ENCODE measurements around the gene CCDC80.

Gene CCDC80

GRCh38 chr3:112633757-112634156 lies 7.2 kb downstream of the CCDC80 start:
- DNase-seq (ENCODE audit: low spot score), result no peak

- DNase-seq (ENCODE audit: low spot score), result no peak
Measured at GRCh38 chr3:112633191-112633590, 7.8 kb downstream of the CCDC80 start.

- no peak for DNase-seq (ENCODE audit: low spot score)
Measured at GRCh38 chr3:112632596-112632995, 8.3 kb downstream of the CCDC80 start.

- DNase-seq (ENCODE audit: low spot score), result no peak
Measured at GRCh38 chr3:112631257-112631656, 9.7 kb downstream of the CCDC80 start.

GRCh38 chr3:112629425-112629824 lies 11.5 kb downstream of the CCDC80 start:
- DNase-seq (ENCODE audit: low spot score), result no peak

GRCh38 chr3:112627919-112628466 lies 12.9 kb downstream of the CCDC80 start:
- DNase-seq (ENCODE audit: low spot score), result no peak

- DNase-seq (ENCODE audit: low spot score), result no peak
Measured at GRCh38 chr3:112627419-112627818, 13.5 kb downstream of the CCDC80 start.

GRCh38 chr3:112623717-112624116 lies 17.2 kb downstream of the CCDC80 start:
- DNase-seq (ENCODE audit: low spot score), result no peak

- DNase-seq (ENCODE audit: low spot score), result no peak
Measured at GRCh38 chr3:112623213-112623612, 17.7 kb downstream of the CCDC80 start.

- no peak for DNase-seq (ENCODE audit: low spot score)
Measured at GRCh38 chr3:112619295-112619694, 21.6 kb downstream of the CCDC80 start.

- no peak for DNase-seq (ENCODE audit: low spot score)
Measured at GRCh38 chr3:112617285-112617684, 23.7 kb downstream of the CCDC80 start.

GRCh38 chr3:112615989-112616731 lies 24.8 kb downstream of the CCDC80 start:
- DNase-seq (ENCODE audit: low spot score), result no peak

GRCh38 chr3:112611752-112612515 lies 29.0 kb downstream of the CCDC80 start:
- no peak for DNase-seq (ENCODE audit: low spot score)

GRCh38 chr3:112610121-112610520 lies 30.8 kb downstream of the CCDC80 start:
- DNase-seq (ENCODE audit: low spot score), result no peak

- DNase-seq (ENCODE audit: low spot score), result no peak
Measured at GRCh38 chr3:112607863-112608262, 33.1 kb downstream of the CCDC80 start.

- no peak for DNase-seq (ENCODE audit: low spot score)
Measured at GRCh38 chr3:112606098-112606497, 34.8 kb downstream of the CCDC80 start.

- DNase-seq (ENCODE audit: low spot score), result peak; percentile 98
Measured at GRCh38 chr3:112605285-112605684, 35.7 kb downstream of the CCDC80 start.

GRCh38 chr3:112604536-112604935 lies 36.4 kb downstream of the CCDC80 start:
- DNase-seq (ENCODE audit: low spot score), result peak; percentile 42

GRCh38 chr3:112602217-112602838 lies 38.6 kb downstream of the CCDC80 start:
- no peak for DNase-seq (ENCODE audit: low spot score)

GRCh38 chr3:112598731-112599130 lies 42.2 kb downstream of the CCDC80 start:
- no peak for DNase-seq (ENCODE audit: low spot score)

- DNase-seq (ENCODE audit: low spot score), result no peak
Measured at GRCh38 chr3:112597945-112598344, 43.0 kb downstream of the CCDC80 start.

GRCh38 chr3:112594856-112595255 lies 46.1 kb downstream of the CCDC80 start:
- DNase-seq (ENCODE audit: low spot score), result no peak

- no peak for DNase-seq (ENCODE audit: low spot score)
Measured at GRCh38 chr3:112593258-112593657, 47.7 kb downstream of the CCDC80 start.
